ENCODE measurements around the gene LRRC53. TPM values are rescaled to one million over a fixed set of nuclear protein-coding genes. Genes with fewer than 3 reads are reported as not detected.

The LRRC53 gene, protein sequence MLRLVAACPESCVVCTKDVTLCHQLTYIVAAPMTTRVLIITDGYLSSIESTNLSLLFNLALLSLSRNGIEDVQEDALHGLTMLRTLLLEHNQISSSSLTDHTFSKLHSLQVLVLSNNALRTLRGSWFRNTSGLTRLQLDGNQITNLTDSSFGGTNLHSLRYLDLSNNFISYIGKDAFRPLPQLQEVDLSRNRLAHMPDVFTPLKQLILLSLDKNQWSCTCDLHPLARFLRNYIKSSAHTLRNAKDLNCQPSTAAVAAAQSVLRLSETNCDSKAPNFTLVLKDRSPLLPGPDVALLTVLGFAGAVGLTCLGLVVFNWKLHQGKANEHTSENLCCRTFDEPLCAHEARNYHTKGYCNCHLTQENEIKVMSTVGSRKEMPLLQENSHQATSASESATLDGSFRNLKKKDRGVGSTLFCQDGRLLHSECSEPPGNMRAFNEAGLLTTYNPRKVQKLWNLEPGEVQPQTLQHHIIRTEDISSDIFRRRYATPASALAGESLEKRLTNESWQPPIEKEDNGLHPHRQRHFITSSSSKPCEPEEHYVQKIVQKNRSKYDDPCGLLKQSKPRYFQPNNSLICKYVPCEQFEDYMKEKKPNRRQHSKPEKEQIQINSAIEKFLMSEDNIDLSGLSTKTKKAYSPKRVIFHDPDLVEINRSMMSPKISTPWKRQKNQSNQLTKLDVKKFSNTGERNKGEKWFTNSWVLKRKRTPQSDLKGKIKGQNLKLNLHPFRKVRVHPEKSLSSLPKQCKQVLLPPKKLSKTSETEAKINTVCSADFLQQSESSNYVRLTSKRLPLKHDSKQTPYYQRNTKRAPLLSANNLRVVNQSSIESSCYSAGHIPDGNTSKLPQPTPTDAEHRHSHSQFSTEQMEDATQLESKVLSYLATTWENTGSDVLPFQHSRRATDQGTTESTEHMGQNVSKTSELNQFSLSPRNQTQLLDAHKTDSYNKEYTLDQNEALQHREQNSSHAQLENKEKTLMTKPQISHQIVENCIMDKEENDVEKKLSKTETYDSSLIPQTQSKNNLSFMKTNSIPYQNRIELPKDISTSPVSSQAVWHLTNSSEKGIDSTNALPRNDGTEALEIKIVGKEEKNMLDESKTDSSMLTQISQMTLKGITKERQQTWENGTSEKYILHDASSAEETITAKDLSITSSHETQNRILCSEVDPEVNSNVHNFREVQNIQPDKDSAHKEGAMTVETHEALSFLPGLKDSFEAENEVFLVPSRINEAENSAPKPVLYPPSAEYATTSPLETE
- total RNA-seq (2014; rRNA removed; shearing (Covaris generic)) = not detected in 2 replicates

DNA sequence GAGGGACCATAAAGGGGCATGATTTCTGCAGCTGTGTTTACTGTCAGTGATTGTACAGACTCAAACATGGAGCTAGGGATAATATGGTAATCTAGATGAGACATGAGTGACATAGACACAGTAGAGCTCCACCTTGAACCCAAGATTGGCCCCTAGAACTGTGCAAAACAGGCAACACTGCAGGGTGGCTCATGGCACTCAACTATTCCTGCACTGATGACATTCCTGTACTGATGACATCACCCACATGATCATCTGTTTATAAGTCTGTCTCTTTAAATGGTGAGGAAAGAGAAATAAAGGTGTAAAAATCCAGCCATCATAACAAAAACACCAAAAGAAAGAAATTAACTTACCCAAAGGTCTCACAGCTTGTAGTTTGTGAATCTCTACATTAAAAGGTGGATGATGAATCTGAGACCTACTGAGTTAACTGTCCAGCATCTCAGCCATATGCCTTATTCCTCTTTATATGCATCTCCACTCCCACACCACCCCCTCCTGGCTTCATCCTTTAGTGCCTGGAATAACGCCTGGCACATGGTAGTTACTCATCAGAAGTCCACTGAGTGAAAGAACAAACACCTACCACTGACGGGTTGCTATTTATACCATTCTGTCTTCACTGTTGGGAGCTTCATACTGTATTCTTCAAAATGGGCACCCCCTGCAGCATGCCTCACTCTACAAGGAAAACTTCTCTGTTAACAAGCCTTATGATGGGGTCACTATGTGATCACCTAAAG lies at the start of gene LRRC53:
TSS of gene LRRC53 (minus strand) at position 442 of the 746 bp plus-strand sequence. CDS start 29,262 bp downstream, outside the sequence.
- DNase-seq (ENCODE audit: low spot score) = no peak

GRCh38 chr1:74549932-74550331 lies 37.5 kb upstream of the LRRC53 start:
- DNase-seq (ENCODE audit: low spot score) = no peak

DNA sequence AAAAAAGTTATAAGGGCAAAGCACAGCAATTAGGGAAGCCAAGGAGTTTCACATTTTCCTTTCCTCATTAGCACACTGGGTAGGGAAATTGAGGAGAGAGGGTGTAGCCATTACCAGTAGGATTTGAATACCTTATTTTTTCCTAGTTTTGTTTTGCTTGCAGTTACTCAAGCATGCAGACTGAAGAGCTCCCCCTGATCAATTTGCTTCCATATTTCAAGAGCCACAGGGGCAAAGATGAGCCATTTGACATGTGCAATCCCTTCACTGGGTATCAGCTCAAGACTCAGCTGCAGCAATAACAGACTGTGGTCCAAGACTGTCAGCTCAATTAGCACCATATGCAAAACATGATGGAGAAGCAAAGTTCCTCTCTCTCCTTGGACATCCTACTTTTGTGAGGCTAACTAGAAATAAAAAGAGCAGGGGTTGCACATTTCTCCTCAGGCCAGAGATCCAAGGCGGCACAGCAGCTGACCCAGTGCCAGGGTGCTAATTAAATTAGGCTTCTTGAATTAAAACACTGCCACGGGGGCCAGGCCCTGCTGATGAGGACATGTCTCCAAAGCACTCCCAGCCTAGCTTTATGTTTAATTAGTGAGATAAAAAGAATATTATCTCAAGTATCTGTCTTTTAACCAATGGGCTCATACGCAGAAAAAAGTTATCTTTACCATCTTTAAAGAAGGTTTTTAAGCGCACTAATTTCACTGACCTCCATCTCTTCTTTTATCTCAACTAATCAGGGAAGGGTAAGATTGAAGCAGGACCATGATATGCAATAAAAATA lies 36.7 kb upstream of the LRRC53 start:
- no peak for DNase-seq (ENCODE audit: low spot score)

DNA sequence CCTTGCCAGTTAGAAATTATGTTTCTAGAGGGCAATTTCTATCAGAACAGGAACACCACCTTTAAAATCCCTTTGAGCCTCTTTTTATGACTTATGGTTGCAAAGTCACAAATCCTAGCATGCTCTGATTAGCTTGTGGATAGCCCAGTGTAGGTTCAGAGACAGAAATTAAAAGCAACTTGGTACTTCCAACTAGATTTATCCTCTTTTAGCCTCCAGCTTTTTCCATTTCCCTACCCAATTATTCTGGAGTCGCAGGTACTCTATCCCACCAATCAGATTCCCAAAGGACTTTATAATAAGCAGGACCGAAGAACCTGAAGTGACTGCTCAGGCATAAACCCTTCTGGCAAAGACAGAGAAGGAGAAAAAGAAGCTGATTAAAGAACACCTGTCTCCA lies 33.4 kb upstream of the LRRC53 start:
- DNase-seq (ENCODE audit: low spot score) = no peak

DNA sequence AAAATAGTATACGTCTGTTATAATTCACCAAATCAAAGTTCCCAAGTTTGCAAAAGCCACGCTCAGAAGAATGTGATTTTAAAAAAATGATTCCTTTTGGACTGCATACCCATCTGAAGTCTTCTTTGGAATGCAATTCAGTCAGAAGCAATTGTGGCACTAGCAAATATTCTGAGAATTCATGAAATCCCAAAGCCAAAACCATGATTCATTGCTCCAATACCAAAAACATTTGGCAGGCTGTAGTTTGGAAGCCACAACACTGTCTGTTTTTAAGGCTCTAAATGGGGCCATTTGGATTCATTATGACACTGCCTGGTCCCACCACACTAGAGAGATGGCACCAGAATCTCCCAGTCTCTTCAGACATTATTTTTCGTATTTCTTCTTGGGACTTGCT lies 21.8 kb upstream of the LRRC53 start:
- peak; percentile 46 for DNase-seq (ENCODE audit: low spot score)

GRCh38 chr1:74531796-74532195 lies 19.4 kb upstream of the LRRC53 start:
- no peak for DNase-seq (ENCODE audit: low spot score)

DNA sequence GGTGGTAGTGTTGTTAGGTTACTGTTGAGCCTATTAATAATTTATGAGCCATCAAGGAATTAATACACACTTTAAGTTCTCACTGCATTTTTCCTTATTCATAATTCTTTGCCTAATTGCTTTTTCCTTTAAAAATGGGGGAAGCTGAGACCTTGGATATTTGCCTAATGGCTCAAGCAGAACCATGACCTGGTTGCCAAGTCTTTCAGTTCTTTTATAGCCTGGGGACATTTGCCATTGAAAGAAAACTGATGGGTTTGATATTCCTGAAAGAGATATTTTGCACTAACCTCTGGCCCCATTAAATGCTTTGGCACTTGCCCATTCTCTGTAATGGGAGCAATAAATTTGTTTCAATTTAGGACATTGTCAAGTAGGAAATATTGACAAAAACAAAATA lies 18.5 kb upstream of the LRRC53 start:
- no peak for DNase-seq (ENCODE audit: low spot score)

- no peak for DNase-seq (ENCODE audit: low spot score)
Observed at GRCh38 chr1:74528123-74528522, 15.7 kb upstream of the LRRC53 start.

GRCh38 chr1:74526708-74527107 lies 14.3 kb upstream of the LRRC53 start:
- no peak for DNase-seq (ENCODE audit: low spot score)

- DNase-seq (ENCODE audit: low spot score) = no peak
Observed at GRCh38 chr1:74523873-74524480, 11.6 kb upstream of the LRRC53 start.

DNA sequence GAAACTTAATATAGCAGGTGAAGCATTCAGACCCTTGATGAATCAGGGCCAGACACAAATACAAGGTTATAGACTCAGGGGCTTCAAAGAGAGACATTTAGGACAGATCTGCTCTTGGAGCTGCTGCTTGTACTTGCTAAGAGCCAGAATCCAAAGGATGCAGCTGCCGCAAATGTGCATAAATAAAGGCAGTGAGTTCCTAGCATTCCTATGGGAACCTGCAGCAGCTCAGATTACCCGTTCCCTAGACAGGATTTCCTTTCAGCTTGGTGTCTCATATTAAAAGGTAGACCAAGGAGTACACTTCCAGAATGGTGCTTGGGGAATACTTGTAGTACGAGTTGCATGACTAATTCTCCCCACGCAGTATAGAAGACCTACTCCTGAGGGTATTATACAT lies 9.7 kb upstream of the LRRC53 start:
- no peak for DNase-seq (ENCODE audit: low spot score)

DNA sequence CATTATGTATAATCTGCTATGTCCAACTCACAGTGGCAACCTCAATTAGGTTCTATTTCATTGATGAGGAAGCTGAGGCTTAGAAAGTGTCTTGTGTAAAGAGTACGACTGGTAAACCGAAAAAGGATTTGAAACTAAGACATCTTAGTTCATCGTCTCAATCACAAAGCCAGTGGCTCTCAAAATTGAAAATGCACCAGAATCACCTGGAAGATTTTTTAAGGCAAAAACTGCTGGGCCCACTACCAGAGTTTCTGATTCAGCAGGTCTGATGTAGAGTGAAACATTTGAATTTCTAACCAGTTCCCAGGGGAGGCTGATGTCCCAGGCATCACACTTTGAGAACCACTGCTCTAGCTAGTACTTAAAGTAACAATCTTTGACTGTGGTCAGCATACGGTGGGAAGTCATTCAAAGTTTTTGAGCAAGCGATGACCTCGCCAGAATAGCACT lies 5.2 kb upstream of the LRRC53 start:
- no peak for DNase-seq (ENCODE audit: low spot score)

DNA sequence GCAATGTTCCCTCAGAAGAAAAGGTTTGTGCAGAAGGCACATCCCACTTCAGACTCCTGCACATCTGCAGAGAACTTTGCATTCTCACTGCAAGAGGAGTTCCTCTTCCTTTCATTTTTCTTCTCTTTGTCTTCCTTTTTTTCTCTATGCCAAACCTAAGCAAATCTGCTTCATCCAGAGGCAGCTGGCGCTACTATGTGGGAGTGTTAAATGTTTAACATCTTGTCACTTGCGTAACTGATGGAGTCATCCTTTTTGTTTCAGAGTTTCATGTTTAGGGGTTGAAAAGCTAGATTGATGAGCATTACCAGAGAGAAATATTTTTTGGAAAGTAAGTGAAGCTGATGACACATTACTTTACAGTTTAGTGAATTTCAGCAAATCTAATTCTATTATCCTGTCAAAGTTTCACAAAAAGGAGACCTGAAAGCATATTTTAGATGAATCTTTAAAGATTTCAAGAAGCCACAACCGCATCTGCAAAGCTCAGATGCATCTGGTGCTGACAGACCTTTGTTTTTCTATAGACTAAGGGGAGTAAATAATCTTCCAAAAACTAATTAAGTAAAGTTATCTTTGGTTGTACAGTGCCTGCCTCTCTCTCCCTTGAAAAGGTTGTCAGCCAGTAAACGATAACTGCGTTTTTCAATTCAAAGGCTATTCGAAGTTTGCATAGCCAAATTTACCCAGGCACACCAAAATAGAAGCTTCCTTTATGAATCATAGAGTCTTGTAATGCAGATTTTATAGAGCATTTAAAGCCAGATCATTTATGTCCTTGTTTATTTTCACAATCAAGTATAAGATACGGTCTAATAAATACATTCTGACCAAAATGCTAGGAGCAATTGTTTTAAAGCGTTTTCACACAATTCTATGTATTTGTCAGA lies 1.2 kb upstream of the LRRC53 start:
- no peak for DNase-seq (ENCODE audit: low spot score)

DNA sequence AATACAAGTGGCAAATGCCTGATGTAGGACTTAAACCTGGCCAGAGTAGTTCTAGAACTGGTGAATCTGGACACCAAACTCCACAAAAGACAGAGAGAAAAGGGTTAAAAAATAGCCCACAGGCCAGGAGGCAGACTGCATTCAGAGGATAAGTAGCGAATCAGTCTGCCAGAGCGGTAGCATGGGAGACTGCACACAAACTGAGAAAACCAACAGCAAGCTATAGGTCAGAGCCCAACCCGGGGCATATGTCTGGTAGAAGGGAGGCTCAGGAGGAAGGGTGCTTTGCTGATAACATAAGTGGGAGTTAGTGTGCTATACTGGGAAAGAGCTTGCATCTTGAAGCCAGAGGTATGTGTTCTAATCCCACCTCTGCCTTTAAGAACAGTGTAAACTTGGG lies 4.0 kb downstream of the LRRC53 start:
- no peak for DNase-seq (ENCODE audit: low spot score)

DNA sequence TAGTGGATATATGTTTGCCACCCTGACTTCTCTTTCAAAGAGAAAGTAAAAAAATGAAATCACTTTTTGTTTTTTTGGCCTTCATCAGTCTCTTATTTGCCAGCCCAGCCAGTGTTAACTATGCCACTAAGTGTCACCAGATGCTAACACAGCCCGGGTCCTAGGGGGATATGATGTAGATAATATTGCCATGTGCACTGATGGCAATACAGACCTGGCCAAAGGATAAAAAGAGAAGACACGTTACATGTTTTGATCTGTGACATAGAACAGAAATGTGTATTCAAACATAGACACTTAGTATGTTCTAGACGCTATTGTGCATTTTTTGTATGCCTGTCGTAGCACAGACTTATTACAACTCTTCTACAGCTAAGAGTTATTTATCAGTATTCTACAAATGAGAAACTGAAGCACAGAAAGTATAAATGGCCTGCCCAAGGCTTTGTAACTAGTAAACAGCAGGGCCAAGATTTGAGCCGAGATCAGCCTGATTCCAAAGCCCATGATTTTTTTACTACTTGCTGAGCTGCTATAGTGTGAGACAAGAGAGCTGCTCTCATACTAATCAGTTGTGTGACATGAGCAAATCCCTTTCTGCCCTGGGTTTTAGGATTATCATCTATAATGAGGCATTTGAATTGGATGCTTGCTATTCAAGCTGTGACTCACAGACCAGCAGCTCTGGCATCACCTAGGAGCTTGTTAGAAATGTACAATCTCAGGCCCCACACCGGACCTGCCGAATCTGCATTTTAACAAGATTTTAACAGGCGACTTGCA lies 6.3 kb downstream of the LRRC53 start:
- DNase-seq (ENCODE audit: low spot score) = no peak

GRCh38 chr1:74504933-74505512 lies 7.4 kb downstream of the LRRC53 start:
- DNase-seq (ENCODE audit: low spot score) = no peak

DNA sequence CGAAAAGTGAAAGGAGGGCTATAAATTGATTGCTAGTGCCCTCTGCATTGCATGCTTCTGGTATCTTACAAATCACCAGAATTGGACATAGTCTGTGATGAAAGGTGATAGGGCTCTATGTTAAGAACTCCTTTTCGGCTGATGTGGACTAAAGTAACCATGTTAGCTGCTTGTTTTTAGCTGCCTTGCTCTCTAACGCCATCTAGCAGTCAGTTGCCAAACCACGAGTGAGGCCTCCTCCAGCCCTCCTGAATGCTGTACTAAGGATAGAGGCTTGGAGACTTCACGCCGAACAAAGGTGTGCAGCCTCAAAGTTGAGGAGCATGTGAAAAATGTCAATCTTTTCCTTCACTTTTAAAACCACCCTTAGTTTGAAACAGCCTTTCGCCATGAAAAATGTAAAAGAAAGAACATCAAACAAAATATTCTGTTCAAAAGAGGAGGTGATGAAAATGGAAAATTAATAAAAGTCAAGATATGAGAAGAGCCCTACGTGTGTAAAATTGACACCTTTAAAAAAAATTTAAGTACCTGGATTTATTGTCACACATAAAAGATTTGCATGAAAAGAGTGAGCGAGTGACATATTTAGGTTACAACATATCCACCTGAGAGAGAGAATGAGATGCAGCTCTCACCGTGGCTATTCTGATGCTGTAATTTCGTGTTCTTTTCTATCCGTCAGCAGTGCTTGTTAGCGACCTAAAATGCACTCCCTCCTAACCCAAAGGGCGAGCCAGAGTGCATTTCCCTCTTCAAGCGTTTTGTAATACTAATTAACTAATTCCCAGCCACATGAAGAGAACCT lies 8.1 kb downstream of the LRRC53 start:
- DNase-seq (ENCODE audit: low spot score) = peak; percentile 36
